Loucy (cell line): ENCODE data around the gene STOX2.
"Not testable (repeated sequence)": the region's sequence is repeated elsewhere in the genome, so short reads cannot be mapped to it uniquely, and the experiment has no call there.

Experiments
- H2AFZ ChIP-seq: fragments of 200-600 bp; sonication (generic); 2 replicates; pipeline ENCODE4 v1.6.0; 2016; ENCODE audit warnings: antibody characterized with exemption, mild to moderate bottlenecking, low read length, moderate library complexity
- H3F3A ChIP-seq: fragments of 200-600 bp; 2 replicates; pipeline ENCODE4 v1.6.0; 2016; ENCODE audit warnings: antibody characterized with exemption, low read depth, mild to moderate bottlenecking
- H3K27me3 ChIP-seq: fragments of 200-600 bp; sonication (generic); 2 replicates; pipeline ENCODE4 v1.6.1; 2014; ENCODE audit warnings: low read length, mild to moderate bottlenecking; ENCODE audit not compliant: insufficient read depth, poor library complexity, severe bottlenecking
- H3K36me3 ChIP-seq: fragments of 200-600 bp; sonication (generic); 2 replicates; pipeline ENCODE4 v1.6.1; 2016; ENCODE audit warnings: low read length; ENCODE audit not compliant: insufficient read depth
- H3K4me1 ChIP-seq: fragments of 200-600 bp; sonication (generic); 2 replicates; pipeline ENCODE4 v1.5.1; 2014; ENCODE audit warnings: low read length, mild to moderate bottlenecking; ENCODE audit not compliant: insufficient read depth, poor library complexity, severe bottlenecking
- H3K4me2 ChIP-seq: fragments of 200-600 bp; sonication (generic); 2 replicates; pipeline ENCODE4 v1.6.0; 2014; ENCODE audit warnings: antibody characterized with exemption, low read length, low read depth, mild to moderate bottlenecking; ENCODE audit not compliant: poor library complexity, severe bottlenecking
- H3K4me3 ChIP-seq: fragments of 200-600 bp; sonication (generic); 2 replicates; pipeline ENCODE4 v1.5.1; 2014; ENCODE audit warnings: low read length, mild to moderate bottlenecking, mixed read lengths; ENCODE audit not compliant: poor library complexity, severe bottlenecking
- H3K79me2 ChIP-seq: fragments of 200-600 bp; sonication (generic); 2 replicates; pipeline ENCODE4 v1.6.1; 2014; ENCODE audit warnings: low read length; ENCODE audit not compliant: insufficient read depth
- H3K9ac ChIP-seq: fragments of 200-600 bp; sonication (generic); 2 replicates; pipeline ENCODE4 v1.6.0; 2014; ENCODE audit warnings: mild to moderate bottlenecking, low read depth, low read length, moderate library complexity; ENCODE audit not compliant: poor library complexity, severe bottlenecking
- H3K9me2 ChIP-seq: fragments of 200-600 bp; sonication (generic); replicated peaks from 2 replicates; pipeline ENCODE4 v1.6.1; 2016; ENCODE audit warnings: low read depth, low read length, mixed read lengths
- H3K9me3 ChIP-seq: fragments of 200-600 bp; sonication (generic); 2 replicates; pipeline ENCODE4 v1.6.1; 2014; ENCODE audit warnings: mild to moderate bottlenecking, antibody characterized with exemption, low read length, low read depth; ENCODE audit not compliant: insufficient read depth
- H4K20me1 ChIP-seq: fragments of 200-600 bp; sonication (generic); 2 replicates; pipeline ENCODE4 v1.6.0; 2014; ENCODE audit warnings: antibody characterized with exemption, low read length, mild to moderate bottlenecking; ENCODE audit not compliant: insufficient read depth, poor library complexity, severe bottlenecking
- EZH2phosphoT487 ChIP-seq: fragments of 200-600 bp; IDR thresholded peaks from 2 replicates; pipeline ENCODE4 v1.6.1; 2018; ENCODE audit warnings: antibody characterized with exemption, mild to moderate bottlenecking, moderate library complexity, borderline replicate concordance
- TF ChIP-seq, protein P1 (sequence below): fragments of 200-600 bp; sonication (generic); conservative IDR thresholded peaks from 2 replicates; pipeline ENCODE4 v1.5.1; 2014; ENCODE audit warnings: mild to moderate bottlenecking, antibody characterized with exemption, low read length

Gene STOX2

DNA sequence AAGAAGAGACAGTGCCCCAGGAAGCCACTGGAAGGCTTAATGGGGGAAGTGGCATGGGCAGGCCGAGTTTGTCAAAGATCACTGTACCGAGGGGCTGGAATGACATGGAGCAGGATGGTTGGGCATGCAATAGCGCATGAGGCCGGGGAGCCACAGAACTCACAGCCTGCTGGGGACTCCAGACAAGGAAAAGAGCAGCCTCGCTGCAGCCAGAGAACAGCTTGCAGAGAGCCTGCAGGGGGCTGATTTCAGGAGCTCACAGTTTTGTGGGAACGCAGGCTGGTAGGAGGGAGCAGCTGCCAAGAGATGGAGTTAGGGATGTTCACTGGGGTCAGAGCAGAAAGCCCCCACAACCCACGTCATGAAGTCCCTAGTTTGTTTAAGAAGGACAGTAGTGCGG, 45.4 kb downstream of the STOX2 start:
- TF ChIP-seq EZH2phosphoT487: no peak
- TF ChIP-seq, protein P1, sequence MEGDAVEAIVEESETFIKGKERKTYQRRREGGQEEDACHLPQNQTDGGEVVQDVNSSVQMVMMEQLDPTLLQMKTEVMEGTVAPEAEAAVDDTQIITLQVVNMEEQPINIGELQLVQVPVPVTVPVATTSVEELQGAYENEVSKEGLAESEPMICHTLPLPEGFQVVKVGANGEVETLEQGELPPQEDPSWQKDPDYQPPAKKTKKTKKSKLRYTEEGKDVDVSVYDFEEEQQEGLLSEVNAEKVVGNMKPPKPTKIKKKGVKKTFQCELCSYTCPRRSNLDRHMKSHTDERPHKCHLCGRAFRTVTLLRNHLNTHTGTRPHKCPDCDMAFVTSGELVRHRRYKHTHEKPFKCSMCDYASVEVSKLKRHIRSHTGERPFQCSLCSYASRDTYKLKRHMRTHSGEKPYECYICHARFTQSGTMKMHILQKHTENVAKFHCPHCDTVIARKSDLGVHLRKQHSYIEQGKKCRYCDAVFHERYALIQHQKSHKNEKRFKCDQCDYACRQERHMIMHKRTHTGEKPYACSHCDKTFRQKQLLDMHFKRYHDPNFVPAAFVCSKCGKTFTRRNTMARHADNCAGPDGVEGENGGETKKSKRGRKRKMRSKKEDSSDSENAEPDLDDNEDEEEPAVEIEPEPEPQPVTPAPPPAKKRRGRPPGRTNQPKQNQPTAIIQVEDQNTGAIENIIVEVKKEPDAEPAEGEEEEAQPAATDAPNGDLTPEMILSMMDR: no peak
- Histone ChIP-seq H3F3A (no peaks in the 10 kb centered on the region), H3K9me2 (no peaks in the 10 kb centered on the region)

DNA sequence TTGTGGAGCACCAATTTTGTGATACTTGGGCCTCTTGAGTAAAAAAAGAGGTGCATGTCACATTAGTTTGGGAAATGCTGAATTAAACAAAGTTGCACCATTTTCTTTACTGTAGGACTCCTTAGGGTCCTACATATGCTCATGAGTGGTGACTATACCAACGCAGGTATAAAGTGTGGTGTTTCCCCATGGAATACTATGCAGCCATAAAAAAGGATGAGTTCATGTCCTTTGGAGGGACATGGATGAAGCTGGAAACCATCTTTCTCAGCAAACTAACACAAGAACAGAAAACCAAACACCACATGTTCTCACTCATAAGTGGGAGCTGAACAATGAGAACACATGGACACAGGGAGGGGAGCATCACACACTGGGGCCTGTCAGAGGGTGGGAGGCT, 47.5 kb downstream of the STOX2 start:
- not testable (repeated sequence) for H3K27me3 ChIP-seq, H3K36me3 ChIP-seq, H3K9me2 ChIP-seq, H3K4me3 ChIP-seq, H4K20me1 ChIP-seq, H3K9me3 ChIP-seq, H3K4me1 ChIP-seq, H2AFZ ChIP-seq, H3F3A ChIP-seq, H3K4me2 ChIP-seq, H3K79me2 ChIP-seq, H3K9ac ChIP-seq

More for the DNA sequence above, 45.4 kb downstream of the STOX2 start:
- no peaks in the 10 kb centered on the region for H3K4me1 ChIP-seq
- H3K9me3 ChIP-seq: no peaks in the 10 kb centered on the region
- H3K4me3 ChIP-seq: no peak overlapping the region
- H3K4me2 ChIP-seq: no peak overlapping the region
- no peak overlapping the region for H2AFZ ChIP-seq
- no peaks in the 10 kb centered on the region for H3K27me3 ChIP-seq
- no peaks in the 10 kb centered on the region for H4K20me1 ChIP-seq
- H3K36me3 ChIP-seq: no peaks in the 10 kb centered on the region
- no peaks in the 10 kb centered on the region for H3K79me2 ChIP-seq
- no peak overlapping the region for H3K9ac ChIP-seq

DNA sequence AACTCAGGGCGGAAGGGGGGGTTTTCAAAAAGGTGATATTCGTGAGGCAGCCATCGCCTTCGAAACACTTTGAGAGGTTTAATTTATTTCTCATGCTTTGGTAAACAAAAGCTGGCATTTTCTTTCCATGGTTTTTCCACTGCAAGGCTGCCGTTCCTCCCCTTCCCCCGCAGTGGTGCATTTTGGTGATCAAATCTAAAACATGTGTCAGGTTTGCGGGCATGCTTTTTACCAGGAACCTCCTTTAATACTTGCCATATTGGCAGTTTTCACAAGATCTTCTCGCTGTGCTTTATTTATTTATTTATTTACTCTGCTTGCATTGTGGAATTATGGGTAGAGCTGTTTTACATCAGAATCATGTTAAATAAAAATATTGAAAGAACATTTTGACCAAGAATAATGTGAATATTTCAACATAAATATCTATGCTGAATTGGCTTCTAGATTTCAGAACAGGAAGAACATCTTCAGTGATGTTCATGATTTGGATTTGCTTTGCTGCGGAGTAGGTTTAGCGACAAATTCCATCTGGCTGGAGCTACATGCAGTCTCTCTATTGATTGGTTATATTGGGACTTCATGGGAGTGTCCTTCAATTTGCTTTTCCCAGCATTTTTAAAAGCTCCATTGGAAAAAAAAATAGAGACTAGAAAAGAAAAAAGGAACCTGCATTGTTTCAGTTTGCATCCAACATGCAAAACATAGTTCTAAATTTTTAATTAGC, 54.4 kb downstream of the STOX2 start:
- Histone ChIP-seq H3K9ac (no peak overlapping the region), H3K4me2 (no peak overlapping the region), H3K4me1 (no peaks in the 10 kb centered on the region)

More for the DNA sequence above, 54.4 kb downstream of the STOX2 start:
- Histone ChIP-seq H3K9me3 (no peaks in the 10 kb centered on the region), H4K20me1 (no peaks in the 10 kb centered on the region), H3K9me2 (no peaks in the 10 kb centered on the region), H2AFZ (no peak overlapping the region), H3K36me3 (no peaks in the 10 kb centered on the region), H3K27me3 (no peaks in the 10 kb centered on the region), H3K4me3 (no peak overlapping the region), H3F3A (no peaks in the 10 kb centered on the region), H3K79me2 (no peaks in the 10 kb centered on the region)
- no peak for TF ChIP-seq EZH2phosphoT487
- TF ChIP-seq, protein P1: no peak
